ENCODE measurements around the gene DTNB.

- TF ChIP-seq EGR1 (IDR thresholded peaks at IDR 0.05): no peak
- TF ChIP-seq REST (IDR thresholded peaks at IDR 0.05; ENCODE audit: low read depth): no peak
- TF ChIP-seq MAX (IDR thresholded peaks at IDR 0.05): no peak
- TF ChIP-seq CEBPB (IDR thresholded peaks at IDR 0.05): no peak
- TF ChIP-seq YY1 (IDR thresholded peaks at IDR 0.05; ENCODE audit: low read depth): no peak
Measured at GRCh38 chr2:25386971-25387875, 286.2 kb downstream of the DTNB start.
